MCF 10A (cell line): ENCODE results near the gene PTPRT. TPM values are rescaled to one million over a fixed set of nuclear protein-coding genes. Genes with fewer than 3 reads are reported as not detected.

Experiments
- BruUV-seq: library from RNA; stranded (reverse); fragments of 400-500 nt; replicated peaks from 2 replicates; lab custom pipeline; 2021; lab: Mats Ljungman, UMichigan
- CTCF ChIA-PET: fragments of 300-600 bp; sonication (Branson Sonifier 250); formaldehyde crosslinking; extraction: SDS; loops from one replicate; lab custom pipeline; 2021; ENCODE audit warnings: antibody characterized with exemption, inconsistent platforms; lab: Yijun Ruan, JAX
- POLR2A ChIA-PET: fragments of 300-600, 350-650 bp; sonication (Branson Sonifier 250); formaldehyde crosslinking; extraction: SDS; loops from one replicate; lab custom pipeline; 2020; ENCODE audit warnings: antibody characterized with exemption, inconsistent platforms; lab: Yijun Ruan, JAX
- DNase-seq: peaks from one replicate; pipeline ENCODE4 v3.0.0-alpha.2; 2018; ENCODE audit not compliant: unreplicated experiment
- H3K27ac Mint-ChIP-seq: one replicate; pipeline ENCODE4 v1.8.0; 2022; ENCODE audit warnings: mild to moderate bottlenecking, low read depth, mixed read lengths; ENCODE audit not compliant: unreplicated experiment
- H3K27me3 Mint-ChIP-seq: one replicate; pipeline ENCODE4 v1.8.0; 2022; ENCODE audit warnings: mixed read lengths; ENCODE audit not compliant: insufficient read depth, unreplicated experiment
- H3K36me3 Mint-ChIP-seq: one replicate; pipeline ENCODE4 v1.8.0; 2022; ENCODE audit warnings: mild to moderate bottlenecking, moderate library complexity, mixed read lengths; ENCODE audit not compliant: insufficient read depth, unreplicated experiment
- H3K4me1 Mint-ChIP-seq: one replicate; pipeline ENCODE4 v1.8.0; 2022; ENCODE audit warnings: mixed read lengths; ENCODE audit not compliant: insufficient read depth, unreplicated experiment
- H3K4me3 Mint-ChIP-seq: one replicate; pipeline ENCODE4 v1.8.0; 2022; ENCODE audit warnings: mild to moderate bottlenecking, moderate library complexity, mixed read lengths; ENCODE audit not compliant: unreplicated experiment
- H3K9me3 Mint-ChIP-seq: one replicate; pipeline ENCODE4 v1.8.0; 2022; ENCODE audit warnings: mixed read lengths; ENCODE audit not compliant: unreplicated experiment
- CTCF ChIP-seq: fragments of 200-600 bp; IDR thresholded peaks from one replicate; pipeline ENCODE4 v1.8.0; 2022; ENCODE audit warnings: antibody characterized with exemption, mild to moderate bottlenecking; ENCODE audit not compliant: unreplicated experiment
- intact Hi-C: fragments of 100-400 bp; cut with micrococcal nuclease; formaldehyde crosslinking; loops from 2 replicates; pipeline ENCODE4 v1.14.1; 2022
- total RNA-seq: library from RNA; stranded (reverse); gene quantifications from 2 replicates; pipeline ENCODE4 v1.2.3, GENCODE V29; 2022

The PTPRT gene
- total RNA-seq, 1 experiment from 2014 or later = not detected

- TF ChIP-seq CTCF = no peak
- H3K27me3 Mint-ChIP-seq = no peaks in the 10 kb centered on the region
- H3K9me3 Mint-ChIP-seq = peaks cover 32% of the 10 kb centered on the region
- ChIA-PET POLR2A (no interaction called here), CTCF (no interaction called here)
- no peak overlapping the region for H3K4me3 Mint-ChIP-seq
- no peak for DNase-seq
- no peaks in the 10 kb centered on the region for H3K4me1 Mint-ChIP-seq
- H3K27ac Mint-ChIP-seq = no peak overlapping the region
- no peaks in the 10 kb centered on the region for H3K36me3 Mint-ChIP-seq
- BruUV-seq = no TSS peak
- intact Hi-C loops = no loop called here
These were observed 501.1 kb downstream of the PTPRT start for GRCh38 chr20:42688576-42688975.

GRCh38 chr20:42686057-42686456, 503.6 kb downstream of the PTPRT start:
- intact Hi-C loops = no loop called here
- Mint-ChIP-seq H3K9me3 (peaks cover 19% of the 10 kb centered on the region), H3K36me3 (no peaks in the 10 kb centered on the region), H3K4me1 (no peaks in the 10 kb centered on the region), H3K27ac (no peak overlapping the region), H3K27me3 (no peaks in the 10 kb centered on the region), H3K4me3 (no peak overlapping the region)
- no peak for DNase-seq
- POLR2A ChIA-PET = no interaction called here
- CTCF ChIA-PET = interaction anchor here (0.7 kb wide), 1 partner anchor 9 kb away, joined by 3 read pairs; no protein-coding TSS in a partner anchor
- no peak for TF ChIP-seq CTCF
- BruUV-seq = no TSS peak

- no peaks in the 10 kb centered on the region for H3K27me3 Mint-ChIP-seq
- no peak for DNase-seq
- ChIA-PET CTCF (interaction anchor here (0.5 to 0.8 kb wide), 3 partner anchors 751 to 963 kb away, joined by 3 read pairs; no protein-coding TSS in a partner anchor), POLR2A (no interaction called here)
- no peak overlapping the region for H3K27ac Mint-ChIP-seq
- H3K36me3 Mint-ChIP-seq = no peaks in the 10 kb centered on the region
- H3K9me3 Mint-ChIP-seq = peaks cover 30% of the 10 kb centered on the region
- BruUV-seq = no TSS peak
- no peak for TF ChIP-seq CTCF
- intact Hi-C loops = no loop called here
- H3K4me3 Mint-ChIP-seq = no peak overlapping the region
- H3K4me1 Mint-ChIP-seq = no peaks in the 10 kb centered on the region
These were observed 510.8 kb downstream of the PTPRT start for GRCh38 chr20:42678895-42679294.

- no peaks in the 10 kb centered on the region for H3K27me3 Mint-ChIP-seq
- H3K4me1 Mint-ChIP-seq = no peaks in the 10 kb centered on the region
- ChIA-PET POLR2A (no interaction called here), CTCF (no interaction called here)
- no peaks in the 10 kb centered on the region for H3K36me3 Mint-ChIP-seq
- no peak for TF ChIP-seq CTCF
- no peak for DNase-seq
- H3K9me3 Mint-ChIP-seq = peaks cover 45% of the 10 kb centered on the region
- intact Hi-C loops = no loop called here
- no TSS peak for BruUV-seq
- no peak overlapping the region for H3K4me3 Mint-ChIP-seq
- no peak overlapping the region for H3K27ac Mint-ChIP-seq
These were observed 533.6 kb downstream of the PTPRT start for GRCh38 chr20:42656130-42656529.
